H9 (cell line): ENCODE data around the gene ZMYND8. TPM values are rescaled to one million over a fixed set of nuclear protein-coding genes. Genes with fewer than 3 reads are reported as not detected.

ENCODE experiments used
- DNase-seq: peaks from one replicate; pipeline ENCODE4 v3.0.0-alpha.2; 2017
- H2AFZ ChIP-seq: one replicate; pipeline ENCODE4 v1.6.1; 2013; ENCODE audit warnings: mild to moderate bottlenecking, low read length, control low read depth, moderate library complexity
- H2AK5ac ChIP-seq: 2 replicates; pipeline ENCODE4 v1.6.1; 2013; ENCODE audit warnings: low read length, control low read depth, mixed read lengths; ENCODE audit not compliant: insufficient read length
- H2BK120ac ChIP-seq: one replicate; pipeline ENCODE4 v1.6.1; 2013; ENCODE audit warnings: low read depth, mild to moderate bottlenecking, low read length, control low read depth, inconsistent platforms; ENCODE audit not compliant: poor library complexity, severe bottlenecking
- H2BK12ac ChIP-seq: 2 replicates; pipeline ENCODE4 v1.6.1; 2013; ENCODE audit warnings: low read length, control low read depth, mixed read lengths, low read depth; ENCODE audit not compliant: insufficient read length
- H2BK15ac ChIP-seq: 2 replicates; pipeline ENCODE4 v1.6.1; 2013; ENCODE audit warnings: low read depth, low read length, control low read depth
- H2BK20ac ChIP-seq: one replicate; pipeline ENCODE4 v1.6.1; 2013; ENCODE audit warnings: low read depth, mild to moderate bottlenecking, low read length, control low read depth, inconsistent platforms; ENCODE audit not compliant: poor library complexity, severe bottlenecking
- H2BK5ac ChIP-seq: 2 replicates; pipeline ENCODE4 v1.6.1; 2013; ENCODE audit warnings: low read length, control low read depth, mixed read lengths; ENCODE audit not compliant: insufficient read length
- H3K14ac ChIP-seq: 2 replicates; pipeline ENCODE4 v1.6.1; 2013; ENCODE audit warnings: low read length, control low read depth; ENCODE audit not compliant: insufficient read depth
- H3K18ac ChIP-seq: 2 replicates; pipeline ENCODE4 v1.6.1; 2013; ENCODE audit warnings: low read depth, mild to moderate bottlenecking, mixed read lengths, low read length, control low read depth; ENCODE audit not compliant: insufficient read length
- H3K23ac ChIP-seq: 2 replicates; pipeline ENCODE4 v1.6.1; 2013; ENCODE audit warnings: low read length, control low read depth, mixed read lengths, low read depth; ENCODE audit not compliant: insufficient read length
- H3K23me2 ChIP-seq: 2 replicates; pipeline ENCODE4 v1.6.1; 2013; ENCODE audit warnings: low read depth, mild to moderate bottlenecking, mixed read lengths, low read length, control low read depth; ENCODE audit not compliant: insufficient read length, poor library complexity, severe bottlenecking
- H3K27ac ChIP-seq: 2 replicates; pipeline ENCODE4 v1.5.1; 2013; ENCODE audit warnings: low read length, control low read depth, mixed read lengths, low read depth; ENCODE audit not compliant: insufficient read length
- H3K27me3 ChIP-seq: 2 replicates; pipeline ENCODE4 v1.6.1; 2013; ENCODE audit warnings: low read length, control low read depth, inconsistent platforms; ENCODE audit not compliant: insufficient read depth
- H3K4ac ChIP-seq: 2 replicates; pipeline ENCODE4 v1.6.1; 2013; ENCODE audit warnings: low read depth, mild to moderate bottlenecking, control low read depth, inconsistent platforms, low read length, moderate library complexity
- H3K4me1 ChIP-seq: 2 replicates; pipeline ENCODE4 v1.6.1; 2013; ENCODE audit warnings: low read length, control low read depth, inconsistent platforms; ENCODE audit not compliant: insufficient read depth
- H3K4me2 ChIP-seq: 2 replicates; pipeline ENCODE4 v1.6.1; 2013; ENCODE audit warnings: low read length, control low read depth, mixed read lengths; ENCODE audit not compliant: insufficient read length, insufficient read depth
- H3K56ac ChIP-seq: 2 replicates; pipeline ENCODE4 v1.6.1; 2013; ENCODE audit warnings: low read depth, mild to moderate bottlenecking, mixed read lengths, low read length, control low read depth; ENCODE audit not compliant: insufficient read length
- H3K79me1 ChIP-seq: 2 replicates; pipeline ENCODE4 v1.6.1; 2013; ENCODE audit warnings: low read depth, mild to moderate bottlenecking, moderate library complexity, low read length, control low read depth, inconsistent platforms; ENCODE audit not compliant: insufficient read depth, poor library complexity, severe bottlenecking
- H3K79me2 ChIP-seq: 2 replicates; pipeline ENCODE4 v1.6.1; 2013; ENCODE audit warnings: low read length, control low read depth, inconsistent platforms; ENCODE audit not compliant: insufficient read depth
- H3K9ac ChIP-seq: 2 replicates; pipeline ENCODE4 v1.6.1; 2013; ENCODE audit warnings: low read length, control low read depth, mixed read lengths; ENCODE audit not compliant: insufficient read length; ENCODE audit errors: extremely low read depth
- H3K9me3 ChIP-seq: one replicate; pipeline ENCODE4 v1.6.1; 2013; ENCODE audit warnings: low read depth, low read length, inconsistent platforms; ENCODE audit not compliant: control insufficient read depth
- H3T11ph ChIP-seq: one replicate; pipeline ENCODE4 v1.6.1; 2013; ENCODE audit warnings: mild to moderate bottlenecking, low read length, control low read depth, inconsistent platforms
- H4K20me1 ChIP-seq: one replicate; pipeline ENCODE4 v1.6.1; 2013; ENCODE audit not compliant: control insufficient read depth, insufficient read length, insufficient read depth
- H4K5ac ChIP-seq: 2 replicates; pipeline ENCODE4 v1.6.1; 2013; ENCODE audit warnings: low read depth, mild to moderate bottlenecking, mixed read lengths, low read length, control low read depth; ENCODE audit not compliant: insufficient read length
- H4K8ac ChIP-seq: replicated peaks from 2 replicates; pipeline ENCODE4 v1.6.1; 2013; ENCODE audit warnings: low read length, control low read depth, mixed read lengths, low read depth; ENCODE audit not compliant: insufficient read length
- H4K91ac ChIP-seq: 2 replicates; pipeline ENCODE4 v1.6.1; 2013; ENCODE audit warnings: low read depth, mild to moderate bottlenecking, moderate library complexity, mixed read lengths, low read length, control low read depth; ENCODE audit not compliant: insufficient read length
- H3K27ac Mint-ChIP-seq, 3 experiments: 2 replicates in 2 of 3; 3 replicates in 1 of 3; pipeline ENCODE4 v1.8.0; 2020 to 2021; ENCODE audit warnings: mixed read lengths in 3 of 3, mild to moderate bottlenecking in 1 of 3, moderate library complexity in 1 of 3
- H3K27me3 Mint-ChIP-seq: 2 replicates; pipeline ENCODE4 v1.8.0; 2021; ENCODE audit warnings: low read depth, mild to moderate bottlenecking, moderate library complexity, mixed read lengths
- H3K36me3 Mint-ChIP-seq, 3 experiments: 2 replicates in 2 of 3; 3 replicates in 1 of 3; pipeline ENCODE4 v1.8.0; 2020 to 2021; ENCODE audit warnings: low read depth in 3 of 3, mixed read lengths in 3 of 3; ENCODE audit not compliant: insufficient read depth in 1 of 3
- H3K4me1 Mint-ChIP-seq, 2 experiments: 2 replicates each; pipeline ENCODE4 v1.8.0; 2020; ENCODE audit warnings: mixed read lengths in 2 of 2
- H3K4me3 Mint-ChIP-seq, 2 experiments: 2 replicates in 1 of 2; 3 replicates in 1 of 2; pipeline ENCODE4 v1.8.0; 2020 to 2021; ENCODE audit warnings: mild to moderate bottlenecking in 2 of 2, mixed read lengths in 2 of 2, moderate library complexity in 1 of 2
- H3K9me3 Mint-ChIP-seq, 2 experiments: 2 replicates in 1 of 2; 3 replicates in 1 of 2; pipeline ENCODE4 v1.8.0; 2020; ENCODE audit warnings: mild to moderate bottlenecking in 2 of 2, mixed read lengths in 2 of 2, moderate library complexity in 1 of 2
- CTCF ChIP-seq: fragments of 200-600 bp; sonication (generic); conservative IDR thresholded peaks from 3 replicates; pipeline ENCODE4 v1.8.0; 2021; ENCODE audit warnings: antibody characterized with exemption, mild to moderate bottlenecking
- WGBS: extraction: QIAGEN DNeasy Blood & Tissue Kit; methylation state at CpG from one replicate; pipeline ENCODE4 v1.1.7; 2013; ENCODE audit warnings: missing lambda C conversion rate, low lambda C conversion rate, mixed read lengths; ENCODE audit not compliant: insufficient read length; ENCODE audit errors: extremely low coverage; 5-methylcytosine and 5-hydroxymethylcytosine counted together
- long read RNA-seq: library from polyadenylated mRNA; unstranded; transcript quantifications from one replicate; pipeline ENCODE4 v2.0.0, GENCODE V29; 2020
- total RNA-seq: library from RNA; stranded (reverse); gene quantifications from 2 replicates; pipeline ENCODE4 v1.2.1, GENCODE V29; 2021

ZMYND8 gene
- 158 and 162 TPM in 2 replicates for total RNA-seq
- long read RNA-seq, full-length matches to known transcripts: 7 of 360 reads
- long read RNA-seq, partial matches to known transcripts: 77 of 360 reads
- long read RNA-seq, other reads (novel, unspliced or antisense): 276 of 360 reads

- Histone ChIP-seq H3K4me1 (peaks cover 53% of the 10 kb centered on the region), H2BK5ac (peak within 1 kb of the TSS; percentile 37), H2BK20ac (no peak within 1 kb of the TSS), H3K9me3 (no peaks in the 10 kb centered on the region), H3K18ac (peak within 1 kb of the TSS; percentile 73), H4K91ac (peak within 1 kb of the TSS; percentile 64), H4K20me1 (no peaks in the 10 kb centered on the region), H3K23me2 (no peaks in the 10 kb centered on the region), H3K56ac (no peak within 1 kb of the TSS), H2AFZ (no peak within 1 kb of the TSS), H3T11ph (peak within 1 kb of the TSS; percentile 37), H4K8ac (no peak within 1 kb of the TSS), H3K27me3 (no peaks in the 10 kb centered on the region), H4K5ac (peak within 1 kb of the TSS; percentile 67), H3K4me2 (peak within 1 kb of the TSS; percentile 17), H2BK12ac (peak within 1 kb of the TSS; percentile 85), H3K79me2 (peaks cover 62% of the 10 kb centered on the region; the same call in 1 of the 2 replicates), H3K9ac (peak within 1 kb of the TSS; percentile 45), H3K79me1 (no peaks in the 10 kb centered on the region), H3K23ac (no peak within 1 kb of the TSS), H3K27ac (peak within 1 kb of the TSS; percentile 94), H2BK15ac (no peak within 1 kb of the TSS; the same call in 1 of the 2 replicates), H2AK5ac (no peak within 1 kb of the TSS), H3K14ac (peak within 1 kb of the TSS; percentile 79), H3K4ac (peak within 1 kb of the TSS; percentile 69), H2BK120ac (peak within 1 kb of the TSS; percentile 87)
- Mint-ChIP-seq H3K36me3 (peaks cover 7 to 44% (median 18%) of the 10 kb centered on the region in 3 experiments; a peak in 6 of 7 replicates), H3K27ac (peak within 1 kb of the TSS in 1 of 3 experiments; percentile 99; a peak in 6 of 7 replicates), H3K9me3 (no peaks in the 10 kb centered on the region; a peak in 1 of 5 replicates), H3K4me3 (peak within 1 kb of the TSS; percentile 51 to 71), H3K4me1 (peaks cover 0 to 55% of the 10 kb centered on the region in 2 experiments; a peak in 3 of 4 replicates), H3K27me3 (no peaks in the 10 kb centered on the region; the same call in 1 of the 2 replicates)
- no peak for TF ChIP-seq CTCF
- no CpG with 5 or more reads among the region's 21 CpGs for WGBS
- DNase-seq: peak; percentile 94
Observed at GRCh38 chr20:47356526-47357295, at the start of gene ZMYND8. TSS of gene ZMYND8 (minus strand) at chr20:47356699. CDS start at chr20:47356670, 29 bp downstream.
